ENCODE results near the gene TTBK1.

DNA sequence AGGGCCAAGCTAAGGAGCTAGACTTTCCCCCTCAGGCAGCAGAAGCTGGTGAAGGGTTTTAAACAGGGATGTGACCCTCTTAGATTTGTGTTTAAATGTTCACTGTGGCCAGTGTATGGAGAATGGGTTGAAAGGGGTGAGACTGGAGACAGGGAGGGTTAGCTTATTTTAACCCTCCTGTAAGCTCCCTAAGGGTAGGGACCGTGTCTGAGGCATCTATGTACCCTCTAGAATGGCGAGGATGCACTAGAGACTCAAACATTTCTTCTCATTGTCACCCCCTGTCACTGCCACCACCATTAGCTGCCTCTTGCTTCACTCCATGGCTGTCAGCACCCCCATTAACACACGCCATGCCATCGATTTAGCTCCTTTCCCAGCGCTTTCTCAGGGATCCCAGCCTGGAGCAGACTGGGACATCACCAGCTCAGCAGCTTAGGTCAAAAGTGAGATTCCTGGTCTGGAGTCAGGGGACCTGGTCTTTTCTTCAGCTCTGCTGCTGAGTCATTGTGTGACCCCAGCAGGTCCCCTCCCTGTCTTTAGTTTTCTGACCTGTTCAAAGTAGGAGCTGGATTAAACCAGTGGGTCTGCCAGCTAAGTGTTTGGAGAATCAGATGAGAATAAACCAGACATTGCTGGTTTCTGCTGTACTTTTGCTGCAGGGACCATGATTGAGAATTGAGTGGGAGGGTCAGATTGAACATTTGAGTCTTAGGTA lies 53.7 kb downstream of the TTBK1 start:
- TF ChIP-seq POLR2A (IDR thresholded peaks at IDR 0.05), result no peak
- TF ChIP-seq, protein P1, sequence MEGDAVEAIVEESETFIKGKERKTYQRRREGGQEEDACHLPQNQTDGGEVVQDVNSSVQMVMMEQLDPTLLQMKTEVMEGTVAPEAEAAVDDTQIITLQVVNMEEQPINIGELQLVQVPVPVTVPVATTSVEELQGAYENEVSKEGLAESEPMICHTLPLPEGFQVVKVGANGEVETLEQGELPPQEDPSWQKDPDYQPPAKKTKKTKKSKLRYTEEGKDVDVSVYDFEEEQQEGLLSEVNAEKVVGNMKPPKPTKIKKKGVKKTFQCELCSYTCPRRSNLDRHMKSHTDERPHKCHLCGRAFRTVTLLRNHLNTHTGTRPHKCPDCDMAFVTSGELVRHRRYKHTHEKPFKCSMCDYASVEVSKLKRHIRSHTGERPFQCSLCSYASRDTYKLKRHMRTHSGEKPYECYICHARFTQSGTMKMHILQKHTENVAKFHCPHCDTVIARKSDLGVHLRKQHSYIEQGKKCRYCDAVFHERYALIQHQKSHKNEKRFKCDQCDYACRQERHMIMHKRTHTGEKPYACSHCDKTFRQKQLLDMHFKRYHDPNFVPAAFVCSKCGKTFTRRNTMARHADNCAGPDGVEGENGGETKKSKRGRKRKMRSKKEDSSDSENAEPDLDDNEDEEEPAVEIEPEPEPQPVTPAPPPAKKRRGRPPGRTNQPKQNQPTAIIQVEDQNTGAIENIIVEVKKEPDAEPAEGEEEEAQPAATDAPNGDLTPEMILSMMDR (IDR thresholded peaks at IDR 0.05), result no peak

All from body of pancreas (tissue), 4 donors.